ENCODE measurements around the gene CD93. TPM values are rescaled to one million over a fixed set of nuclear protein-coding genes. Genes with fewer than 3 reads are reported as not detected.

CD93 gene
- total RNA-seq, 1 experiment from 2014 or later: not detected

DNA sequence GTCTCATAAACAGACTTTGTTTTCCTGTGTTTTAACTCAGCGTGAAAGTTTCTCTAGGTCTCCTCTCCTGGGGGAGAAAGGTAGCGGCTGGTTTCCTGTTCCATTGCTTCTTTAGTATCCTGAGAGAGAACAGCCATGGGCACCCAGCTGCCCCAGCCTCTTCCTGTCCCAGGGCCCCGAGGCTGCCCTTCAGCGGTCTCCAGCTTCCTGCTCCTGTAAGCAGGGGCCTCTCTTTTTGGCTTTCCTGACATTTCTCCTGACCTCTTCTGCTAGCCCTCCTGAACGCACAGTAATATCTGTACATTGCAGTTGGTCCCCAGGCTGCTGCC is 53.4 kb downstream of the CD93 start:
- no peak overlapping the region for H2AFZ ChIP-seq (ENCODE audit: low read length)
- H3K4me3 ChIP-seq (ENCODE audit: low read length): no peak overlapping the region
- no peaks in the 10 kb centered on the region for H3K79me2 ChIP-seq (ENCODE audit: low read length)
- ChIA-PET POLR2A (ENCODE audit: unreplicated experiment) (no interaction called here), CTCF (no interaction called here)
- no peaks in the 10 kb centered on the region for H3K4me1 ChIP-seq (ENCODE audit: insufficient read depth, low read length)
- TF ChIP-seq, protein P1, sequence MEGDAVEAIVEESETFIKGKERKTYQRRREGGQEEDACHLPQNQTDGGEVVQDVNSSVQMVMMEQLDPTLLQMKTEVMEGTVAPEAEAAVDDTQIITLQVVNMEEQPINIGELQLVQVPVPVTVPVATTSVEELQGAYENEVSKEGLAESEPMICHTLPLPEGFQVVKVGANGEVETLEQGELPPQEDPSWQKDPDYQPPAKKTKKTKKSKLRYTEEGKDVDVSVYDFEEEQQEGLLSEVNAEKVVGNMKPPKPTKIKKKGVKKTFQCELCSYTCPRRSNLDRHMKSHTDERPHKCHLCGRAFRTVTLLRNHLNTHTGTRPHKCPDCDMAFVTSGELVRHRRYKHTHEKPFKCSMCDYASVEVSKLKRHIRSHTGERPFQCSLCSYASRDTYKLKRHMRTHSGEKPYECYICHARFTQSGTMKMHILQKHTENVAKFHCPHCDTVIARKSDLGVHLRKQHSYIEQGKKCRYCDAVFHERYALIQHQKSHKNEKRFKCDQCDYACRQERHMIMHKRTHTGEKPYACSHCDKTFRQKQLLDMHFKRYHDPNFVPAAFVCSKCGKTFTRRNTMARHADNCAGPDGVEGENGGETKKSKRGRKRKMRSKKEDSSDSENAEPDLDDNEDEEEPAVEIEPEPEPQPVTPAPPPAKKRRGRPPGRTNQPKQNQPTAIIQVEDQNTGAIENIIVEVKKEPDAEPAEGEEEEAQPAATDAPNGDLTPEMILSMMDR (conservative IDR thresholded peaks at IDR 0.05; ENCODE audit: low read depth, low read length): no peak
- no peak for TF ChIP-seq EZH2 (IDR thresholded peaks at IDR 0.05; ENCODE audit: low read length, unreplicated experiment)
- no peak for TF ChIP-seq EZH2phosphoT487 (IDR thresholded peaks at IDR 0.05; ENCODE audit: borderline replicate concordance, low read length)
- no peaks in the 10 kb centered on the region for H3K9me3 ChIP-seq (ENCODE audit: low read length)
- no peaks in the 10 kb centered on the region for H3K36me3 ChIP-seq (ENCODE audit: low read depth, low read length)
- no TSS peak for BruUV-seq (replicated peaks)
- H3K27me3 ChIP-seq (ENCODE audit: low read length): no peaks in the 10 kb centered on the region; the same call in 1 of the 2 replicates
- ATAC-seq: no peak
- no peak overlapping the region for H3K27ac ChIP-seq (ENCODE audit: low read length)
- H4K20me1 ChIP-seq (ENCODE audit: low read length): no peaks in the 10 kb centered on the region
- intact Hi-C loops (cut with micrococcal nuclease): no loop called here
- DNase-seq: no peak
- H3F3A ChIP-seq (ENCODE audit: low read length, unreplicated experiment): no peaks in the 10 kb centered on the region
- no peak overlapping the region for H3K4me2 ChIP-seq (ENCODE audit: low read length)
- H3K9me2 ChIP-seq (replicated peaks; ENCODE audit: low read length): no peaks in the 10 kb centered on the region
- no peak overlapping the region for H3K9ac ChIP-seq (ENCODE audit: low read length)

DNA sequence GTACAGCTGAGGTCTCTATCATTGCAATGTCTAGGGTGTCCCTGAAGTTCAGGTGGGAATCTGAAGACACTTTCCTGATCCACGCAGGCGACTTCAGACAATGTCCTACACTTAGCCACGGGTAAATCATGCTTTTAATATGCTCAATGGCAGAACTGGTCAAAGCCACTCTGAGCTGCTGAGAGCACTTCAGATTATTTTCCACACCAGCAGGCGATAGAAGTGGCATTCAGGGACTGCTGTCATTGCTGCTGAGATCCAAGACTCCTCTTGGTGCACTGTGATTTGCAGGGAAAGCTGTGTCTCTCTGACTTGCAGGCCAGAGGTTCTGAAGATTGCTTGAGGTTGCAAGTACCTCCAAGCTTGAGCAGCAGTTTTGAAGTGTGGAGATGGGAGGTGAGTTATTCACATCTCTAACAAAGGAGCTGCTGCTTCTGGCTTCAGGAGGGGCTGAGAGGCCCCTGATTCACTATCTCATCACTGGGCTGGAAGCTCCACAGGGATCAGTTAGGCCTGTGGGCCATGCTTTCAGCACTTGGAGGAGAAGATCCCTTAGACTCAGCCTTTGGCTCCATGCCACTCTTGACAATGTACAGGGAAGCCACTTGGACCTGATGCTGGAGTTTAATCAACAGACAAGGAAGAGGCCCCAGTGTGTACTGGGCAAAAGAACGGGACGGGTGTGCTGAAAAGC is 53.9 kb downstream of the CD93 start:
- Histone ChIP-seq H3K27me3 (ENCODE audit: low read length) (no peaks in the 10 kb centered on the region), H3K27ac (ENCODE audit: low read length) (no peak overlapping the region), H3K4me2 (ENCODE audit: low read length) (no peak overlapping the region), H3K4me3 (ENCODE audit: low read length) (no peak overlapping the region), H3K4me1 (ENCODE audit: insufficient read depth, low read length) (0 out of 2 replicates have a peak, but pooled peaks cover under 1% of the 10 kb centered on the region), H2AFZ (ENCODE audit: low read length) (no peak overlapping the region), H4K20me1 (ENCODE audit: low read length) (no peaks in the 10 kb centered on the region), H3K9ac (ENCODE audit: low read length) (no peak overlapping the region), H3K9me2 (replicated peaks; ENCODE audit: low read length) (no peaks in the 10 kb centered on the region), H3K36me3 (ENCODE audit: low read depth, low read length) (no peaks in the 10 kb centered on the region), H3F3A (ENCODE audit: low read length, unreplicated experiment) (no peaks in the 10 kb centered on the region), H3K79me2 (ENCODE audit: low read length) (no peaks in the 10 kb centered on the region), H3K9me3 (ENCODE audit: low read length) (no peaks in the 10 kb centered on the region)
- CTCF ChIA-PET: no interaction called here
- BruUV-seq (replicated peaks): no TSS peak
- POLR2A ChIA-PET (ENCODE audit: unreplicated experiment): no interaction called here
- DNase-seq: no peak
- TF ChIP-seq EZH2phosphoT487 (IDR thresholded peaks at IDR 0.05; ENCODE audit: borderline replicate concordance, low read length) (no peak), EZH2 (IDR thresholded peaks at IDR 0.05; ENCODE audit: low read length, unreplicated experiment) (no peak)
- TF ChIP-seq, protein P1 (conservative IDR thresholded peaks at IDR 0.05; ENCODE audit: low read depth, low read length): no peak
- intact Hi-C loops (cut with micrococcal nuclease): no loop called here
- ATAC-seq: no peak

DNA sequence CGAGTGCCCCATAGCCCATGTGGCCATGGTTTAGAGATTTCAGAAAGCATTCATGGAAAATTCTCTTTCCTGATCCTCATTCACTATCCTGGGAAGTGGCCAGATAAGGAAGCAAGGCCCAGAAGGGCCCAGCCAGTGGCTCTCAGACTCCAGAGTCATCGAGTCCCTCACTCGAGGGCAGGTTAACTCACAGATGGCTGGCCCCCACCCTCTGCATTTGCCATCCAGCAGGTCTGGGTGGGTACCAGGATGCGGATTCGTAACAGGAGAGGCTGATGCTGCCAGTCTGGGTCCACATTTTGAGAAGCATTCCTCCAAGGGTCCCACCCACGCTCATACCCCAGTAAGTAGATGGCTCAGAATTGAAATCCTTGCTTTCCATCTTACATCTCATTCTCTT is 54.8 kb downstream of the CD93 start:
- Histone ChIP-seq H3K4me3 (ENCODE audit: low read length) (no peak overlapping the region), H3K9me3 (ENCODE audit: low read length) (no peaks in the 10 kb centered on the region), H3K27me3 (ENCODE audit: low read length) (no peaks in the 10 kb centered on the region), H3K79me2 (ENCODE audit: low read length) (no peaks in the 10 kb centered on the region), H4K20me1 (ENCODE audit: low read length) (no peaks in the 10 kb centered on the region), H3F3A (ENCODE audit: low read length, unreplicated experiment) (no peaks in the 10 kb centered on the region), H3K9me2 (replicated peaks; ENCODE audit: low read length) (no peaks in the 10 kb centered on the region), H3K36me3 (ENCODE audit: low read depth, low read length) (no peaks in the 10 kb centered on the region), H3K9ac (ENCODE audit: low read length) (no peak overlapping the region), H3K4me2 (ENCODE audit: low read length) (no peak overlapping the region), H2AFZ (ENCODE audit: low read length) (no peak overlapping the region), H3K27ac (ENCODE audit: low read length) (no peak overlapping the region), H3K4me1 (ENCODE audit: insufficient read depth, low read length) (0 out of 2 replicates have a peak, but pooled peaks cover 5% of the 10 kb centered on the region)
- ATAC-seq (no peak), DNase-seq (no peak)
- intact Hi-C loops (cut with micrococcal nuclease): no loop called here
- ChIA-PET CTCF (no interaction called here), POLR2A (ENCODE audit: unreplicated experiment) (no interaction called here)
- BruUV-seq (replicated peaks): no TSS peak
- no peak for TF ChIP-seq EZH2phosphoT487 (IDR thresholded peaks at IDR 0.05; ENCODE audit: borderline replicate concordance, low read length)
- TF ChIP-seq EZH2 (IDR thresholded peaks at IDR 0.05; ENCODE audit: low read length, unreplicated experiment): no peak
- TF ChIP-seq, protein P1 (conservative IDR thresholded peaks at IDR 0.05; ENCODE audit: low read depth, low read length): no peak
